ENCODE measurements around the gene INS.

Gene INS

GRCh38 chr11:2139123-2139521, 21.9 kb downstream of the INS start, which contains the start of gene IGF2:
TSS of gene IGF2 (minus strand) at chr11:2139389. CDS start at chr11:2135523, 3,866 bp downstream.
- DNase-seq (ENCODE audit: low spot score) (no peak), ATAC-seq (ENCODE audit: low read depth) (no peak)

GRCh38 chr11:2138431-2139122, 22.4 kb downstream of the INS start:
- Histone ChIP-seq H3K4me1 (ENCODE audit: insufficient read depth, poor library complexity, severe bottlenecking) (no peaks in the 10 kb centered on the region), H3K4me3 (ENCODE audit: severe bottlenecking) (peak overlapping the region; percentile 33), H3K27ac (ENCODE audit: poor library complexity, severe bottlenecking) (no peak overlapping the region), H3K27me3 (ENCODE audit: insufficient read depth, poor library complexity, severe bottlenecking) (peaks cover 62% of the 10 kb centered on the region), H3K36me3 (ENCODE audit: low read depth) (no peaks in the 10 kb centered on the region), H3K9me3 (ENCODE audit: severe bottlenecking) (no peaks in the 10 kb centered on the region)
- no peak for ATAC-seq (ENCODE audit: low read depth)
- TF ChIP-seq CTCF (IDR thresholded peaks at IDR 0.05; ENCODE audit: poor library complexity, severe bottlenecking) = no peak
- no peak for DNase-seq (ENCODE audit: low spot score)

More at GRCh38 chr11:2139123-2139521, 21.9 kb downstream of the INS start, which contains the start of gene IGF2:
- Histone ChIP-seq H3K9me3 (ENCODE audit: severe bottlenecking) (no peaks in the 10 kb centered on the region), H3K27ac (ENCODE audit: poor library complexity, severe bottlenecking) (no peak within 1 kb of the TSS), H3K4me3 (ENCODE audit: severe bottlenecking) (peak within 1 kb of the TSS; percentile 33), H3K36me3 (ENCODE audit: low read depth) (no peaks in the 10 kb centered on the region), H3K27me3 (ENCODE audit: insufficient read depth, poor library complexity, severe bottlenecking) (peaks cover 66% of the 10 kb centered on the region), H3K4me1 (ENCODE audit: insufficient read depth, poor library complexity, severe bottlenecking) (no peaks in the 10 kb centered on the region)
- TF ChIP-seq CTCF (IDR thresholded peaks at IDR 0.05; ENCODE audit: poor library complexity, severe bottlenecking) = no peak

- no peak for ATAC-seq (ENCODE audit: low read depth)
- no peak for DNase-seq (ENCODE audit: low spot score)
- H3K4me1 ChIP-seq (ENCODE audit: insufficient read depth, poor library complexity, severe bottlenecking) = no peaks in the 10 kb centered on the region
- no peaks in the 10 kb centered on the region for H3K9me3 ChIP-seq (ENCODE audit: severe bottlenecking)
- H3K27me3 ChIP-seq (ENCODE audit: insufficient read depth, poor library complexity, severe bottlenecking) = peaks cover 64% of the 10 kb centered on the region
- no peaks in the 10 kb centered on the region for H3K36me3 ChIP-seq (ENCODE audit: low read depth)
- H3K4me3 ChIP-seq (ENCODE audit: severe bottlenecking) = peak overlapping the region; percentile 33
- no peak overlapping the region for H3K27ac ChIP-seq (ENCODE audit: poor library complexity, severe bottlenecking)
- TF ChIP-seq CTCF (IDR thresholded peaks at IDR 0.05; ENCODE audit: poor library complexity, severe bottlenecking) = no peak
These were observed 23.0 kb downstream of the INS start for GRCh38 chr11:2138068-2138430.

GRCh38 chr11:2137202-2138067, 23.6 kb downstream of the INS start:
- DNase-seq (ENCODE audit: low spot score) (no peak), ATAC-seq (ENCODE audit: low read depth) (peak; percentile 82)
- H3K27ac ChIP-seq (ENCODE audit: poor library complexity, severe bottlenecking) = no peak overlapping the region
- H3K4me1 ChIP-seq (ENCODE audit: insufficient read depth, poor library complexity, severe bottlenecking) = no peaks in the 10 kb centered on the region
- peak overlapping the region; percentile 33 for H3K4me3 ChIP-seq (ENCODE audit: severe bottlenecking)
- H3K36me3 ChIP-seq (ENCODE audit: low read depth) = no peaks in the 10 kb centered on the region
- H3K27me3 ChIP-seq (ENCODE audit: insufficient read depth, poor library complexity, severe bottlenecking) = peaks cover 62% of the 10 kb centered on the region
- no peaks in the 10 kb centered on the region for H3K9me3 ChIP-seq (ENCODE audit: severe bottlenecking)
- TF ChIP-seq CTCF (IDR thresholded peaks at IDR 0.05; ENCODE audit: poor library complexity, severe bottlenecking) = no peak

GRCh38 chr11:2136952-2137201, 24.1 kb downstream of the INS start:
- ATAC-seq (ENCODE audit: low read depth) (no peak), DNase-seq (ENCODE audit: low spot score) (no peak)
- TF ChIP-seq CTCF (IDR thresholded peaks at IDR 0.05; ENCODE audit: poor library complexity, severe bottlenecking) = no peak
- H3K4me1 ChIP-seq (ENCODE audit: insufficient read depth, poor library complexity, severe bottlenecking) = no peaks in the 10 kb centered on the region
- H3K9me3 ChIP-seq (ENCODE audit: severe bottlenecking) = no peaks in the 10 kb centered on the region
- H3K4me3 ChIP-seq (ENCODE audit: severe bottlenecking) = no peak overlapping the region
- H3K27me3 ChIP-seq (ENCODE audit: insufficient read depth, poor library complexity, severe bottlenecking) = peaks cover 57% of the 10 kb centered on the region
- no peaks in the 10 kb centered on the region for H3K36me3 ChIP-seq (ENCODE audit: low read depth)
- no peak overlapping the region for H3K27ac ChIP-seq (ENCODE audit: poor library complexity, severe bottlenecking)
